ENCODE measurements around the gene ICE1.

GRCh38 chr5:5398071-5398470 is 24.4 kb upstream of the ICE1 start:
- TF ChIP-seq BCL3 (IDR thresholded peaks at IDR 0.05) (no peak), KDM1A (IDR thresholded peaks at IDR 0.05; ENCODE audit: low read depth) (no peak), EP300 (IDR thresholded peaks at IDR 0.05) (no peak), CTCF (IDR thresholded peaks at IDR 0.05) (no peak), MAX (IDR thresholded peaks at IDR 0.05) (no peak), JUN (IDR thresholded peaks at IDR 0.05) (no peak), CEBPB (IDR thresholded peaks at IDR 0.05) (no peak)

All from A549 (cell line).